UCSD-AML1 (cell line): ENCODE measurements around the gene OR6B3.

Experiments used
- DNase-seq: peaks from one replicate; lab custom pipeline; 2025; ENCODE audit not compliant: unreplicated experiment; lab: John Stamatoyannopoulos, UW

OR6B3 gene

DNA sequence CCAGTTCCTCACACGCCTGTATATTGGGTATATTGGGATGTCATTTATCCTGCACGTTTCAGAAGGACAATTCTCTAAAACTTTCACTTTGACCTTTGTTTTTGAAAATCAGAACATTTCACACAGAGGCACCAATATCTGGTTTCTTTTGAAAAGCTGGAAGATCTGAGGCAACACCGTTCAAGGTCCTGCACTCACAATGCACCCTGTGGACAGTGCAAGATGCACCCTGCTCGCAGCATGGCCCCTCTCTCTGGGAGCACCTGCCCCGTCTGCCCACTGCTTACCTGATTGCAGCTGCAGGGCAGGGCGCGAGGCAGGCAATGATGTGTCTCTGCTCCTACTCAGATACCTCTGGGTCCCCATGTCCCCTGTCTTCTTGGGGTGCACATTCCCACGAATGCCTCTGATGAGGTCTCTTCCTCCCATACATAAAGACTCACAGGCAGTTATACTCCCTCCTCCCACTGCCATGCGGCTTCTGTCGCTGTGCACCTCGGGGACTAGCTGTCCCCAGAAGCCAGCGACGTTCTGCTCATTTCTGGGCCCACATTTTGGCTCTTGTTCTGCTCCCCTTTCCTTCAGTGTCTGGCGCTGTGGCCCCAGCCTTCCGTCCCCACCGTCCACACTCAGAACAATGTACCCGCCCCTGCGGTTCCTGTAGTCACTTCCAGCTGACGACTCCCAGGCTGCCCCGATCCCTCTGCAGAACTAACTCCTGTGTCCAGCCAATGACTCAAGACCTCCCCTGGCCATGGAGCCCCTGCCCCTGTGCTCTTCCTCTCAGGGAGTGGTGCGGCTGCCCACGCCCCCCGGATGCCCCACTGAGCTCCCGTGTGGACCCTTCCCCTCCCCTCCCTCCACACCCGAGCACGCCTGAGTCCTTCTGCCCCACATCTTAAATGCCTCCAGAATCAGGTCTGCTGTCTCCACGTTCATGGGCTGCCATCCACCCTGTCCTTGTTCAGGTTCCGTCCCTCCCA is at the start of gene OR6B3:
Gene OR6B3 (minus strand): TSS at position 349 of the 983 bp plus-strand sequence.
- DNase-seq, result no peak

- DNase-seq, result no peak
Observed at GRCh38 chr2:240098349-240098748, 45.0 kb upstream of the OR6B3 start.

DNA sequence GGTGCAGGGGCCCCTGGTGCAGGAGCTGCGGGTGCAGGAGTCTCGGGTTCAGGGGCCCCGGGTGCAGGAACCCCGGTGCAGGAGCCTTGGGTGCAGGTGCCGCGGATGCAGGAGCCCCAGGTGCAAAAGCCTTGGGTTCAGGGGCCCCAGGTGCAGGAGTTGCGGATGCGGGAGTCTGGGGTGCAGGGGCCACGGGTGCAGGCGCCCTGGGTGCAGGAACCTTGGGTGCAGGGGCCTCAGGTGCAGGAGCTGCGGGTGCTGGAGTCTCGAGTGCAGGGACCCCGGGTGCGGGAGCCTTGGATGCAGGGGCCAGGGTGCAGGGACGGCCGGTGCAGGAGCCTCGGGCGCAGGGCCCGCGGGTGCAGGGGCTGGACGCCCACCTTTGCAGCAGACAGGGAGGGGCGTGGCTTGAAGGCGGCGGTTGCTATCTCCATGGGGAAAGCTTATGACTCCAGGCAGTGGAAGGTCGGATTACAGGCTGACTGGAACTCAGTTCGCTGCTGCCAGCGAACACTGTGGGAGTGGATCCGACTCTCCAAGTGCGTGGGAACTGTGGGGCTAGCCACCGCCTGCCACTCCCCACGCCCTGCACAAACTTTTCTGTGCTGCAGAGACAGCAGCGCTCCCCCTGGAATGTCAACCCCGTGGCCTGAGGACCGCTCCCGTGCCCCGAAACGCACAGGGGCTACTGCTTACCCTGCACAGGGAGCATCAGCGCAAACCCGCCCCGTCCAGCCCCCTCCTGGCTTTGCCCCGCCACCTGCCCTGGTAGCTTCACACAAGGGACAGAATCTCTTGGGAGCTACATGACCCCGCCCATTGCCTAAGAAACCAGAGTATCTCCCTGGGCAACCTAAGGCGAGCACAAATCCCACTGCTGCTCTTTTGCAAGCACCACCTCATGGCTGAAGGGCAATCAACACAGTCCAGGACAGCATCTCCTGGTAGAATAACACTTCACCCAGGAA is 42.5 kb upstream of the OR6B3 start:
- no peak for DNase-seq

DNA sequence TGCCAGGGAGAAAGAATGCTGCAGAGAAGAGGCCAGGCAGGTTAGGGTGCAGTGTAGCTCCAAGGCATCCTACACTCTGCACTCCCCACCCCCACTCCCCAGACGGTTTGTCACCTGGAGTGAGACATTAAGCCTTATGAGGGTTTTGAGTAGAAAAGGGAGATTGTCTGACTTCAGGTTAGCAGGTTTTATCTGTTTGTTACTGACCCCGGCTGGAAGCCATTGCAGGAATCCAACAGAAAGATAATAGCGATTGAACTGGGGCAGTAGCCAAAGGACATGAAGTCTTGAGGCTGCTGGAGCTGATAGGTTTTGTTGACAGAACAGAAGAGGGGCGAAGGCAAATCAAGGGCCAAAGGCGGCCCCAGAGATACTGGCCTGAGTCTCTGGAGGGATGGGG is 36.0 kb upstream of the OR6B3 start:
- no peak for DNase-seq

DNA sequence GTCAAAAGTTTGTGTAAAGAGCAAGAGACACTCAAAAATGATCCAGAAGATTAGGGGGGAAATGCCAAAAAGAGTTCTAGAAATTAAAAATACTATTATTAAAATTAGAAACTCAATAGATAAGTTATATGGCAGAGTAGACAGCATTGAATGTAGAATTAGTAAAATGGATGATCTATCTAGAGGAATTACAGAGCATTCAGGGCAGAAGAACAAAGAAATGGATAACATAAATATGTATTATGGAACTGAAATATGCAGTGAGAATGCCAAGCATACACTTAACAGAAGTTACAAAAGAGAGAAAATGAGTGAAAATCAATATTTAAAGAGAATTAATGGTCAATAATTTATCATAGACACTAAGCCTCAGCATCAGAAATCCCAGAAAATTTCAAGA is 33.2 kb upstream of the OR6B3 start:
- no peak for DNase-seq

- DNase-seq, result no peak
Observed at GRCh38 chr2:240078631-240079030, 25.3 kb upstream of the OR6B3 start.

DNA sequence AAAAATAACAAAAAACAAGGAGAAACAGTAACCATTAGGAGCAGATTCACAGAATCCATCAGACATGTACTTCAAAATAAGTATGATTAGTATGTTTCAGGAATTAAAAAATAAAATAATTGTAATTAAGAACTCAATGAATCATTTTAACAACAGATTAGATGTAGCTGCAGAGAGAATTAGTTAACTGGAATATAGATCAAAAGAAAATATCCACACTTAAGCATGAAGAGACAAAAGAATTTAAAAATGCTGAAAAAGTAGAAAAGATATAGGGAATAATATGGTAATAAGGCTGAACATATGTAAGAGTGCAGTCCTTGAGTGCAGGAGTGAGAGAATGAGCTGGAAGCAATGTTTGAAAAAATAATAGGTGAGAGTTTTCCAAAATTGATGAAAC is 24.1 kb upstream of the OR6B3 start:
- DNase-seq, result no peak

DNA sequence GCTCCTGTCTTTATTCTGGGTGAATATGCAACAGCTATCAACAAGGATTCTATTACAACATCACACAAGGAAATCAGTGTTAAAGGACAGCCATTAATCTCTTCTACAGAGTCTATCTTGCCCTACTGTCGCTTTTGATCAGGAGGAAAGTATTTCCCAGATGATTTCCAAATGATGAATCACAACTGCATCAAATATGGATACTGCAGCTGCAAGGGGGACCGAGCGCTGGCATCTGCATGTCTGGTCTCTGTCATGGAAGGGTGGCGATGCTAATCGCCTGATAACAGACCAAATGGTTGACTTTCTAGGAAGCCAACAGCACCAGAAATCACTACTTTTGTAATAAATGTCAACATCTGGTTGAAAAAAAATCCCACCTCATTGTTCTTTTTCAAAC is 21.2 kb upstream of the OR6B3 start:
- no peak for DNase-seq

- DNase-seq, result no peak
Observed at GRCh38 chr2:240070907-240071306, 17.6 kb upstream of the OR6B3 start.

- DNase-seq, result no peak
Observed at GRCh38 chr2:240069829-240070228, 16.5 kb upstream of the OR6B3 start.

GRCh38 chr2:240068193-240068592 is 14.9 kb upstream of the OR6B3 start:
- DNase-seq, result no peak

DNA sequence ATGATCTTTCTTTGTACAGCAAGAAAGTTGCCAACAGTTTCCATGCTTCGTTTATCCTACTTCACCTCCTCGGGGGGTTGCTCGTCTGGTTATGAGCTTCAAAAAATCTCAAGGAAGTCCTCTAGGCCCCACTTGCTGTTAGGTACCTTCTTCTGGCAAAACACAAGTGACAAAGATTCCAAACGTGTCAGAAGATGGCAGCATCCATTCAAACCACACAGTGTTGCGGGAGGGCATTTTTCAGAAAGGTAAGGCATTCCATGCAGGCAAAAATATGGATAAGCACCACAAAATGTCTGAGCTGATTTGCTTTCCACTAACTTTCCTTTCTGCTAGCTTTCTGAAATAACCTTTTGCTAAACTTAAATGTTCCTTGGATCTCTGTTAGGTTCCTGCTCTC is 13.2 kb upstream of the OR6B3 start:
- no peak for DNase-seq

DNA sequence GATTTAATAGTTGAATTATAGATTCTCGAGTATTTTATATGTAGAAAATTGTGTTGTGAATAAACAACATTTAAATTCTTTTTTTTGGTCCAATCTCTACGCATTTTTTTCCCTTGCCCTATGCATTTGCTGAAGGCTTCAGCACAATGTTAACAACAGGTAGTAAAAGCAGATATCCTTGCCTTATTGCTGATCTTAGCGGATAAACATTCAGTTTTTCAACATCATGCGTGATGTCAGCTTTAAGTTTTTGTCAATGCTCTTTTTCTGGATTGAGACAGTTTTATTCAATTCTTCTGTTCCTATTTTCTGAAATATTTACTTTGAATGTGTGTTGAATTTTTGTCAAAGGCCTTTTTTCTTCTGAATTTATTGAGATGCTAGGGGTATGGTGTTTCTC is 11.6 kb upstream of the OR6B3 start:
- DNase-seq, result no peak

GRCh38 chr2:240060977-240061591 is 7.8 kb upstream of the OR6B3 start:
- DNase-seq, result no peak

DNA sequence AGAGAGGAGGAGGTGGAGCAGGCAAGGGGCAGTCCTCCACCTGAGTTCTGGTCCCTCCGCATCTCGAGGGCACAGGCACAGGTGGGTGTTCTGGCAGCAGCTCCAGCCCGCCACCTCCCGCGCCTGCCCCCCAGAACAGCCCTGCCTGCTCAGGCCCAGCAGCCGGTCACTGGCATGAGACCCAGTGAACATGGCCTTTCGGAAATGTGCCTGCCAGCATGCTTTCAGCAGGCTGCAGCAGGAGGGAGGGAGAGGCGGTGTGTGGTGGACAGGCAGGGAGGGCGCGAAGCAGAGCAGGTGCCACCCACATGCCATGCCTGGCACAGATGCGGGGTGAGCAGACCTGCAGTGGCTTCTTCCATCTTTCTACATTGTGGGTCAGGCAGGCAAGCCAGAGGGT is 3.4 kb upstream of the OR6B3 start:
- DNase-seq, result no peak

GRCh38 chr2:240055177-240055917 is 2.0 kb upstream of the OR6B3 start:
- no peak for DNase-seq

DNA sequence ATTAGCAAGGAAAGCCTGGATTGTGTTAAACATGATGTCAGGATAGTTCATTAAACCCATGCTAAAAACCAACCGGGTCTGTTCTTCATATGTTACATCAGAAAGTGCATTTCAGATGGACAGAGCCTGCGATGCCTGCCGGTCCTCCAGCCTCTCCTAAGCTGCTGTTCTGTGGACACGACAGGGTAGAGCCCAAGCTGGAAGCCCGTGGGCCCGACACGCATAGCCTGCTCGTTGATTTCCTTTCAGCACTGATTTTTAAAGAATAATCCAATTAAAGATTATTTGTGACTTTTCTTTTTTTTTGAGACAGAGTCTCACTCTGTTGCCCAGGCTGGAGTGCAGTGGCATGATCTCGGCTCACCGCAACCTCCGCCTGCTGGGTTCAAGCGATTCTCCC is 797 bp downstream of the OR6B3 start:
- DNase-seq, result no peak

DNA sequence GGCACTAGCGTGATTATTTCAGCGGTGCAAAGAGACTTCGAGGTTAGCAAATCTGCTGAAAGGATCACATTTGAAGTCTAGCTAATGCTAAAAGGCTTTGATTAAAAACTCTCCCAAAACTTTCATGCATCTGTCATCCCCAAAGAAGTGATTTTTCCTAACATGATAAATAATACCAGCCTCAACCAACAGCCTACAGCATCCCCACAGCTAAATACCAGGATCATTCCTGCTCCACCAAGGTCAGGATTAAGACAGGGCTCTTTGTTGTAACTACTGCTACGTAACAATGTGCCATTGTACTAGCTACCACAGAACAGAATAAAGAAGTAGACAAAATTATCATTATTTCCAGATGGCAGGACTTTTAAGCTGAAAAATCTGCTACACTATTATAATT is 1.6 kb downstream of the OR6B3 start:
- no peak for DNase-seq

GRCh38 chr2:240050278-240050677 is 3.0 kb downstream of the OR6B3 start:
- no peak for DNase-seq

DNA sequence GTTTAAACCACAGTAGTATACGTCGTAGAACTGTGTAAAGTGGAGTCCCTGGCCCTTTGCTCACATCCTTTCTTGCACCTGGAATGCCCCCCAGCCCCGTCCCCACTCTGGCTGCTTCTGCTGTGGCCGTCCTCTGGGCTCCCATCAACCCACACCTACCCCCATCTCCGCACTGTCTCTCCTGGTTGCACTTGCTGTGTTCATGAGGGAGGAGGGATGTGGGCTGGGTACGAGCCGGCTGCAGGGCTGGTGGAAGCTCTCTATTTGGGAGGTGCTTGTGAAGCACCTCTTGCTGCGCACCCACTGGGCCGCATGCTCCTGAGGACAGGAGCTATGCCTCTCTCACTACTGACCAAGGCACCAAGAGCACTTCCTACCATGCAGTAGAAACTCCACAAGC is 5.1 kb downstream of the OR6B3 start:
- no peak for DNase-seq

GRCh38 chr2:240045098-240045497 is 8.2 kb downstream of the OR6B3 start:
- no peak for DNase-seq
